IMR-90 (cell line): Measurements from ENCODE around the gene ZNF493. TPM values are rescaled to one million over a fixed set of nuclear protein-coding genes. Genes with fewer than 3 reads are reported as not detected.

Experiments used
- ATAC-seq: fragments of 200-7000 bp; cut with Tn5 transposase; 2 replicates; pipeline ENCODE4 v1.9.1; 2020; ENCODE audit warnings: low read depth, mild to moderate bottlenecking, moderate library complexity
- BruUV-seq: library from RNA; stranded (reverse); fragments of 400-500 nt; replicated peaks from 2 replicates; lab custom pipeline; 2021; lab: Mats Ljungman, UMichigan
- CTCF ChIA-PET: fragments of 300-600 bp; formaldehyde crosslinking; extraction: SDS; loops from one replicate; lab custom pipeline; 2021; ENCODE audit warnings: antibody characterized with exemption; lab: Yijun Ruan, JAX
- POLR2A ChIA-PET: fragments of 300-600 bp; sonication (Branson Sonifier 250); formaldehyde crosslinking; loops from one replicate; lab custom pipeline; 2022; ENCODE audit warnings: antibody characterized with exemption; ENCODE audit not compliant: unreplicated experiment; lab: Charles Lee
- DNase-seq: peaks from one replicate; pipeline ENCODE4 v3.0.0; 2013
- H2AFZ ChIP-seq: replicated peaks from 2 replicates; pipeline ENCODE3; 2013; ENCODE audit warnings: low read length, mild to moderate bottlenecking; ENCODE audit not compliant: poor library complexity
- H2AK5ac ChIP-seq: 2 replicates; pipeline ENCODE4 v1.6.1; 2013; ENCODE audit warnings: low read depth, low read length, inconsistent platforms
- H2AK9ac ChIP-seq: replicated peaks from 2 replicates; pipeline ENCODE3; 2013; ENCODE audit warnings: mild to moderate bottlenecking, low read depth, low read length, moderate library complexity; ENCODE audit not compliant: poor library complexity
- H2BK120ac ChIP-seq: 2 replicates; pipeline ENCODE4 v1.6.1; 2013; ENCODE audit warnings: low read depth, low read length, inconsistent platforms
- H2BK15ac ChIP-seq: 3 replicates; pipeline ENCODE4 v1.6.1; 2013; ENCODE audit warnings: low read depth, low read length, inconsistent platforms
- H2BK20ac ChIP-seq: 2 replicates; pipeline ENCODE4 v1.6.1; 2013; ENCODE audit warnings: low read depth, mild to moderate bottlenecking, inconsistent platforms, low read length, moderate library complexity
- H2BK5ac ChIP-seq: 2 replicates; pipeline ENCODE4 v1.6.1; 2013; ENCODE audit warnings: mild to moderate bottlenecking, low read depth, low read length, inconsistent platforms; ENCODE audit not compliant: poor library complexity, severe bottlenecking
- H3K14ac ChIP-seq: replicated peaks from 2 replicates; pipeline ENCODE4 v1.6.1; 2013; ENCODE audit warnings: low read depth, low read length, inconsistent platforms
- H3K18ac ChIP-seq: 2 replicates; pipeline ENCODE4 v1.6.1; 2013; ENCODE audit warnings: low read depth, low read length, control low read depth
- H3K23ac ChIP-seq: 2 replicates; pipeline ENCODE4 v1.6.1; 2013; ENCODE audit warnings: low read depth, low read length, inconsistent platforms
- H3K27ac ChIP-seq: 2 replicates; pipeline ENCODE4 v1.5.1; 2013; ENCODE audit warnings: mild to moderate bottlenecking, control low read depth, low read length; ENCODE audit not compliant: insufficient read depth
- H3K27me3 ChIP-seq: 2 replicates; pipeline ENCODE4 v1.6.1; 2013; ENCODE audit warnings: low read length; ENCODE audit not compliant: control insufficient read depth, insufficient read depth
- H3K36me3 ChIP-seq: 2 replicates; pipeline ENCODE4 v1.6.1; 2013; ENCODE audit warnings: low read length, mixed read lengths; ENCODE audit not compliant: control insufficient read depth, insufficient read depth
- H3K4ac ChIP-seq: 2 replicates; pipeline ENCODE4 v1.6.1; 2013; ENCODE audit warnings: low read depth, low read length, inconsistent platforms
- H3K4me1 ChIP-seq: 2 replicates; pipeline ENCODE4 v1.6.1; 2013; ENCODE audit warnings: low read length, mixed read lengths; ENCODE audit not compliant: control insufficient read depth, insufficient read depth
- H3K4me2 ChIP-seq: 2 replicates; pipeline ENCODE4 v1.6.1; 2013; ENCODE audit warnings: low read depth, mild to moderate bottlenecking, control low read depth, low read length, moderate library complexity
- H3K4me3 ChIP-seq: 2 replicates; pipeline ENCODE4 v1.5.1; 2013; ENCODE audit warnings: low read depth, mild to moderate bottlenecking, control low read depth, low read length, moderate library complexity; ENCODE audit not compliant: insufficient read depth
- H3K56ac ChIP-seq: 2 replicates; pipeline ENCODE4 v1.6.1; 2013; ENCODE audit warnings: low read length, inconsistent platforms; ENCODE audit not compliant: insufficient read depth; ENCODE audit errors: extremely low read depth
- H3K79me1 ChIP-seq, 2 experiments: 2 replicates each; pipeline ENCODE4 v1.6.1; 2013; ENCODE audit warnings: low read length in 2 of 2, inconsistent platforms in 1 of 2, low read depth in 1 of 2
- H3K9ac ChIP-seq: 2 replicates; pipeline ENCODE4 v1.6.1; 2013; ENCODE audit warnings: low read depth, low read length, control low read depth
- H3K9me1 ChIP-seq: 2 replicates; pipeline ENCODE4 v1.6.1; 2013; ENCODE audit warnings: low read length, inconsistent platforms; ENCODE audit not compliant: insufficient read depth
- H3K9me3 ChIP-seq: 2 replicates; pipeline ENCODE4 v1.6.1; 2013; ENCODE audit warnings: low read length; ENCODE audit not compliant: control insufficient read depth, insufficient read depth
- H4K20me1 ChIP-seq: 2 replicates; pipeline ENCODE4 v1.6.1; 2013; ENCODE audit warnings: low read length, inconsistent platforms; ENCODE audit not compliant: insufficient read depth
- H4K5ac ChIP-seq: 2 replicates; pipeline ENCODE4 v1.6.1; 2013; ENCODE audit warnings: mild to moderate bottlenecking, low read depth, low read length, control low read depth
- H4K8ac ChIP-seq, 2 experiments: 2 replicates each; pipeline ENCODE4 v1.6.1; 2013; ENCODE audit warnings: low read depth in 2 of 2, low read length in 2 of 2, control low read depth in 1 of 2, inconsistent platforms in 1 of 2
- H4K91ac ChIP-seq: 2 replicates; pipeline ENCODE4 v1.6.1; 2013; ENCODE audit warnings: low read depth, low read length, inconsistent platforms; ENCODE audit not compliant: insufficient read depth
- CEBPB ChIP-seq: IDR thresholded peaks from 2 replicates; pipeline ENCODE4 v1.6.1; 2012; ENCODE audit warnings: low read depth, low read length, improper control_type of control experiment
- FOS ChIP-seq: fragments of 150-350 bp; IDR thresholded peaks from 2 replicates; pipeline ENCODE4 v1.6.1; 2016; ENCODE audit warnings: low read depth, low read length
- MAZ ChIP-seq: IDR thresholded peaks from 2 replicates; pipeline ENCODE4 v1.6.1; 2012; ENCODE audit warnings: low read depth, mild to moderate bottlenecking, low read length, improper control_type of control experiment, moderate library complexity, borderline replicate concordance
- RCOR1 ChIP-seq: IDR thresholded peaks from 2 replicates; pipeline ENCODE4 v1.6.1; 2012; ENCODE audit warnings: mild to moderate bottlenecking, low read length, improper control_type of control experiment; ENCODE audit not compliant: insufficient replicate concordance
- WGBS, 2 experiments: methylation state at CpG; one replicate each; pipeline versions ENCODE4 v1.1.5 to v1.1.7; 2013; ENCODE audit warnings: missing lambda C conversion rate in 2 of 2; ENCODE audit not compliant: insufficient read length in 1 of 2; ENCODE audit errors: extremely low coverage in 2 of 2; 5-methylcytosine and 5-hydroxymethylcytosine counted together
- dilution Hi-C: fragments of 300-500 bp; cut with HindIII; formaldehyde crosslinking; loops from one replicate; pipeline ENCODE4 v1.14.3; 2018; ENCODE audit warnings: low sequenced_read_pairs; ENCODE audit not compliant: unreplicated experiment
- in situ Hi-C: fragments of 300-500 bp; cut with MboI; formaldehyde crosslinking; loops from 3 replicates; pipeline ENCODE4 v1.14.3; 2019; ENCODE audit warnings: low sequenced_read_pairs, inconsistent platforms, mixed read lengths
- intact Hi-C: fragments of 100-400 bp; cut with micrococcal nuclease; formaldehyde crosslinking; loops from 2 replicates; pipeline ENCODE4 v1.10.0; 2022
- polyA plus RNA-seq, 3 experiments: library from polyadenylated mRNA; depleted of rRNA; stranded (reverse); fragments of >200 nt; gene quantifications; 2 replicates each; pipeline ENCODE4 v1.2.3, GENCODE V29; 2012; ENCODE audit warnings: low replicate concordance in 1 of 3
- total RNA-seq: library from RNA; depleted of rRNA; stranded (reverse); fragments of >200 nt; gene quantifications from 2 replicates; pipeline ENCODE4 v1.2.3, GENCODE V29; 2012
- TF ChIP-seq, protein P1 (sequence below): fragments of 150-350 bp; IDR thresholded peaks from 2 replicates; pipeline ENCODE4 v1.6.1; 2017; ENCODE audit warnings: mild to moderate bottlenecking, antibody characterized with exemption, low read length, low read depth

The ZNF493 gene
- total and polyA plus RNA-seq, 2 of the 4 experiments (the other 2 are of a cell fraction): 2.1 to 3.4 TPM

DNA sequence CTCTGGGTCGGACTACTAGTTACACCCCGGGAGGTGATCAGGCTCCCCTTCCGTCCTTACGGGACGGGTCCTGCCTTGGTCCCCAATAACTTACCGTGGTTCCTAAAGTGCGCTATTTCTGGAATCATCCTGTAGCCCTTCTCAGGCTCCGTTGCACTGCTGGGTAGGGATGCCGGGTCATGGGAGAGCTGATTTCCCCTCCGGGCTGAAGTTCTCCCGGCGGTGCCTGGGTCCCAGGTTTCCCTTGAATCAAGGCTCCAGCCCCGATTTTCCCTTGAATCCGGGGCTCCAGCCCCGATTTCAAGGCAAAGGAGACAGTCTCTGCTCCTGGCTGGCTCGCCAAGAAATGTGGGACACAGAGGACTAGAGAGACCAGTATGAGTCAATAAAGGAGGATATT is 43.4 kb downstream of the ZNF493 start:
- H4K91ac ChIP-seq: no peak overlapping the region
- H4K5ac ChIP-seq: no peak overlapping the region
- no peak overlapping the region for H3K4me2 ChIP-seq
- no peak overlapping the region for H3K18ac ChIP-seq
- no peak overlapping the region for H4K8ac ChIP-seq
- no peak overlapping the region for H2BK15ac ChIP-seq
- peaks cover 23% of the 10 kb centered on the region for H3K9me3 ChIP-seq
- no peak overlapping the region for H2AFZ ChIP-seq
- dilution Hi-C loops (no loop called here), in situ Hi-C loops (no loop called here), intact Hi-C loops (no loop called here)
- H3K56ac ChIP-seq: no peak overlapping the region
- BruUV-seq: no TSS peak
- H2AK5ac ChIP-seq: no peak overlapping the region
- no peaks in the 10 kb centered on the region for H3K79me1 ChIP-seq
- no peak overlapping the region for H2BK20ac ChIP-seq
- H3K4me3 ChIP-seq: no peak overlapping the region
- no peak overlapping the region for H3K9ac ChIP-seq
- CTCF ChIA-PET: no interaction called here
- H3K27me3 ChIP-seq: no peaks in the 10 kb centered on the region
- H3K9me1 ChIP-seq: no peaks in the 10 kb centered on the region
- no peak overlapping the region for H3K27ac ChIP-seq
- H3K4me1 ChIP-seq: no peaks in the 10 kb centered on the region
- DNase-seq (no peak), ATAC-seq (no peak)
- H2BK120ac ChIP-seq: no peak overlapping the region
- TF ChIP-seq, protein P1, sequence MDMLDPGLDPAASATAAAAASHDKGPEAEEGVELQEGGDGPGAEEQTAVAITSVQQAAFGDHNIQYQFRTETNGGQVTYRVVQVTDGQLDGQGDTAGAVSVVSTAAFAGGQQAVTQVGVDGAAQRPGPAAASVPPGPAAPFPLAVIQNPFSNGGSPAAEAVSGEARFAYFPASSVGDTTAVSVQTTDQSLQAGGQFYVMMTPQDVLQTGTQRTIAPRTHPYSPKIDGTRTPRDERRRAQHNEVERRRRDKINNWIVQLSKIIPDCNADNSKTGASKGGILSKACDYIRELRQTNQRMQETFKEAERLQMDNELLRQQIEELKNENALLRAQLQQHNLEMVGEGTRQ: no peak
- TF ChIP-seq FOS: no peak
- no peak for TF ChIP-seq CEBPB
- TF ChIP-seq RCOR1: no peak
- no peak for TF ChIP-seq MAZ
- WGBS, 2 experiments: 69% methylated on average over 12 of the region's 16 CpGs; no CpG with 5 or more reads in 1 of the 2 experiments
- no peak overlapping the region for H3K14ac ChIP-seq
- POLR2A ChIA-PET: no interaction called here
- H3K23ac ChIP-seq: no peak overlapping the region
- no peaks in the 10 kb centered on the region for H4K20me1 ChIP-seq
- no peak overlapping the region for H3K4ac ChIP-seq
- H3K36me3 ChIP-seq: no peaks in the 10 kb centered on the region
- H2AK9ac ChIP-seq: no peak overlapping the region
- H2BK5ac ChIP-seq: no peak overlapping the region
